ENCODE results near the gene PWWP2A. TPM values are rescaled to one million over a fixed set of nuclear protein-coding genes. Genes with fewer than 3 reads are reported as not detected.

Gene PWWP2A
- 10 to 100 TPM; 38.7 to 40.6 TPM for total RNA-seq
- 10 to 100 TPM; 29.6 to 32.4 TPM for polyA plus RNA-seq

- Mint-ChIP-seq H3K9me3 (no peaks in the 10 kb centered on the region), H3K4me1 (peaks cover 12 to 23% (median 16%) of the 10 kb centered on the region in 4 donors), H3K27me3 (peaks cover 0 to 4% of the 10 kb centered on the region in 2 donors), H3K36me3 (peaks cover 11 to 19% of the 10 kb centered on the region in 2 donors), H3K4me3 (peak within 1 kb of the TSS; percentile 89 to 98 (median 92)), H3K27ac (peak within 1 kb of the TSS; percentile 86 to 98 (median 91))
- peak; percentile 97 to 100 (median 99) for DNase-seq
- ChIA-PET POLR2A (ENCODE audit: partially characterized antibody) (interaction anchor here (0.7 to 1.9 kb wide), 15 partner anchors 10 to 914 kb away, joined by 3 to 8 read pairs (median 3); partner anchors contain the start of genes SLU7 and TTC1), CTCF (ENCODE audit: partially characterized antibody) (interaction anchor here (0.7 to 1.0 kb wide), 4 partner anchors 18 to 110 kb away, joined by 3 to 5 read pairs (median 3); no protein-coding TSS in a partner anchor)
- Histone ChIP-seq H3K27me3 (ENCODE audit: insufficient read depth, low read length) (no peaks in the 10 kb centered on the region), H3K4me3 (ENCODE audit: low read length in 2 of 2) (peak within 1 kb of the TSS; percentile 69 to 82), H3K36me3 (ENCODE audit: insufficient read depth, low read length) (peaks cover 2% of the 10 kb centered on the region), H3K9me3 (ENCODE audit: control insufficient read depth in 1 of 2, low read length in 2 of 2) (no peaks in the 10 kb centered on the region), H3K27ac (ENCODE audit: low read depth, low read length) (peak within 1 kb of the TSS; percentile 87), H3K4me1 (ENCODE audit: insufficient read depth, low read length) (peaks cover 14% of the 10 kb centered on the region)
- intact Hi-C loops (cut with micrococcal nuclease) = loop anchor here (1.0 to 5.0 kb wide), 5 partner anchors 110 to 910 kb away; partner anchors contain the start of genes RNF145, SLU7, TTC1 and UBLCP1
Observed at GRCh38 chr5:160119142-160119904, at the start of gene PWWP2A. Gene PWWP2A, minus strand, starts transcription at chr5:160119450. Its CDS starts 62 bp downstream, at chr5:160119388.

- no peak overlapping the region for H3K4me3 Mint-ChIP-seq
- ChIA-PET CTCF (ENCODE audit: partially characterized antibody) (interaction anchor here (1.6 kb wide), 1 partner anchor 271 kb away, joined by 4 read pairs; no protein-coding TSS in a partner anchor), POLR2A (ENCODE audit: partially characterized antibody) (no interaction called here)
- intact Hi-C loops (cut with micrococcal nuclease) = no loop called here
- H3K9me3 ChIP-seq (ENCODE audit: control insufficient read depth in 1 of 2, low read length in 2 of 2) = no peaks in the 10 kb centered on the region
- peaks cover 0 to 5% (median 2%) of the 10 kb centered on the region in 4 donors for H3K4me1 Mint-ChIP-seq
- H3K27ac Mint-ChIP-seq = no peak overlapping the region
- H3K27ac ChIP-seq (ENCODE audit: low read depth, low read length) = no peak overlapping the region
- no peak overlapping the region for H3K4me3 ChIP-seq (ENCODE audit: low read length in 2 of 2)
- H3K27me3 Mint-ChIP-seq = peaks cover 13 to 22% of the 10 kb centered on the region in 2 donors
- no peaks in the 10 kb centered on the region for H3K4me1 ChIP-seq (ENCODE audit: insufficient read depth, low read length)
- DNase-seq = no peak
- H3K27me3 ChIP-seq (ENCODE audit: insufficient read depth, low read length) = no peaks in the 10 kb centered on the region
- H3K36me3 Mint-ChIP-seq = no peaks in the 10 kb centered on the region
- no peaks in the 10 kb centered on the region for H3K9me3 Mint-ChIP-seq
- no peaks in the 10 kb centered on the region for H3K36me3 ChIP-seq (ENCODE audit: insufficient read depth, low read length)
Observed at GRCh38 chr5:160167624-160168165, 48.4 kb upstream of the PWWP2A start.

- Histone ChIP-seq H3K36me3 (ENCODE audit: insufficient read depth, low read length) (no peaks in the 10 kb centered on the region), H3K27ac (ENCODE audit: low read depth, low read length) (no peak overlapping the region), H3K4me1 (ENCODE audit: insufficient read depth, low read length) (no peaks in the 10 kb centered on the region), H3K9me3 (ENCODE audit: control insufficient read depth in 1 of 2, low read length in 2 of 2) (no peaks in the 10 kb centered on the region), H3K4me3 (ENCODE audit: low read length in 2 of 2) (no peak overlapping the region), H3K27me3 (ENCODE audit: insufficient read depth, low read length) (no peaks in the 10 kb centered on the region)
- ChIA-PET POLR2A (ENCODE audit: partially characterized antibody) (no interaction called here), CTCF (ENCODE audit: partially characterized antibody) (interaction anchor here (1.2 kb wide), 1 partner anchor 32 kb away, joined by 3 read pairs; no protein-coding TSS in a partner anchor)
- no peak overlapping the region for H3K27ac Mint-ChIP-seq
- intact Hi-C loops (cut with micrococcal nuclease) = no loop called here
- H3K4me3 Mint-ChIP-seq = no peak overlapping the region
- peaks cover 13 to 23% of the 10 kb centered on the region in 2 donors for H3K27me3 Mint-ChIP-seq
- H3K9me3 Mint-ChIP-seq = no peaks in the 10 kb centered on the region
- no peak for DNase-seq
- peaks cover 0 to 5% (median 2%) of the 10 kb centered on the region in 4 donors for H3K4me1 Mint-ChIP-seq
- no peaks in the 10 kb centered on the region for H3K36me3 Mint-ChIP-seq
Observed at GRCh38 chr5:160166973-160167623, 47.8 kb upstream of the PWWP2A start.

GRCh38 chr5:160166069-160166972 is 47.1 kb upstream of the PWWP2A start:
- H3K4me3 ChIP-seq (ENCODE audit: low read length in 2 of 2) = no peak overlapping the region
- no peak overlapping the region for H3K27ac ChIP-seq (ENCODE audit: low read depth, low read length)
- peaks cover 0 to 5% (median 2%) of the 10 kb centered on the region in 4 donors for H3K4me1 Mint-ChIP-seq
- H3K27me3 ChIP-seq (ENCODE audit: insufficient read depth, low read length) = no peaks in the 10 kb centered on the region
- no peak for DNase-seq
- intact Hi-C loops (cut with micrococcal nuclease) = no loop called here
- no peak overlapping the region for H3K27ac Mint-ChIP-seq
- no peaks in the 10 kb centered on the region for H3K9me3 ChIP-seq (ENCODE audit: control insufficient read depth in 1 of 2, low read length in 2 of 2)
- no peaks in the 10 kb centered on the region for H3K9me3 Mint-ChIP-seq
- no peaks in the 10 kb centered on the region for H3K4me1 ChIP-seq (ENCODE audit: insufficient read depth, low read length)
- H3K36me3 Mint-ChIP-seq = no peaks in the 10 kb centered on the region
- CTCF ChIA-PET (ENCODE audit: partially characterized antibody) = interaction anchor here (1.2 kb wide), 1 partner anchor 32 kb away, joined by 3 read pairs; no protein-coding TSS in a partner anchor
- POLR2A ChIA-PET (ENCODE audit: partially characterized antibody) = no interaction called here
- H3K4me3 Mint-ChIP-seq = no peak overlapping the region
- H3K27me3 Mint-ChIP-seq = peaks cover 13 to 26% of the 10 kb centered on the region in 2 donors
- no peaks in the 10 kb centered on the region for H3K36me3 ChIP-seq (ENCODE audit: insufficient read depth, low read length)

GRCh38 chr5:160165137-160166068 is 46.2 kb upstream of the PWWP2A start:
- Mint-ChIP-seq H3K27me3 (peaks cover 15 to 26% of the 10 kb centered on the region in 2 donors), H3K27ac (no peak overlapping the region), H3K4me3 (no peak overlapping the region), H3K4me1 (peaks cover 0 to 5% (median 2%) of the 10 kb centered on the region in 4 donors), H3K9me3 (no peaks in the 10 kb centered on the region), H3K36me3 (no peaks in the 10 kb centered on the region)
- Histone ChIP-seq H3K4me1 (ENCODE audit: insufficient read depth, low read length) (no peaks in the 10 kb centered on the region), H3K27ac (ENCODE audit: low read depth, low read length) (no peak overlapping the region), H3K9me3 (ENCODE audit: control insufficient read depth in 1 of 2, low read length in 2 of 2) (no peaks in the 10 kb centered on the region), H3K36me3 (ENCODE audit: insufficient read depth, low read length) (no peaks in the 10 kb centered on the region), H3K4me3 (ENCODE audit: low read length in 2 of 2) (no peak overlapping the region), H3K27me3 (ENCODE audit: insufficient read depth, low read length) (no peaks in the 10 kb centered on the region)
- CTCF ChIA-PET (ENCODE audit: partially characterized antibody) = interaction anchor here (1.2 kb wide), 1 partner anchor 33 kb away, joined by 3 read pairs; no protein-coding TSS in a partner anchor
- POLR2A ChIA-PET (ENCODE audit: partially characterized antibody) = no interaction called here
- no peak for DNase-seq
- intact Hi-C loops (cut with micrococcal nuclease) = no loop called here

- H3K27ac ChIP-seq (ENCODE audit: low read depth, low read length) = no peak overlapping the region
- no peak for DNase-seq
- Mint-ChIP-seq H3K27me3 (peaks cover 13 to 23% of the 10 kb centered on the region in 2 donors), H3K27ac (no peak overlapping the region), H3K4me1 (peaks cover 0 to 5% (median 2%) of the 10 kb centered on the region in 4 donors), H3K36me3 (no peaks in the 10 kb centered on the region), H3K4me3 (no peak overlapping the region), H3K9me3 (no peaks in the 10 kb centered on the region)
- H3K36me3 ChIP-seq (ENCODE audit: insufficient read depth, low read length) = no peaks in the 10 kb centered on the region
- no peaks in the 10 kb centered on the region for H3K4me1 ChIP-seq (ENCODE audit: insufficient read depth, low read length)
- H3K4me3 ChIP-seq (ENCODE audit: low read length in 2 of 2) = no peak overlapping the region
- no peaks in the 10 kb centered on the region for H3K27me3 ChIP-seq (ENCODE audit: insufficient read depth, low read length)
- ChIA-PET POLR2A (ENCODE audit: partially characterized antibody) (no interaction called here), CTCF (ENCODE audit: partially characterized antibody) (no interaction called here)
- H3K9me3 ChIP-seq (ENCODE audit: control insufficient read depth in 1 of 2, low read length in 2 of 2) = no peaks in the 10 kb centered on the region
- intact Hi-C loops (cut with micrococcal nuclease) = no loop called here
Observed at GRCh38 chr5:160162910-160163309, 43.7 kb upstream of the PWWP2A start.

Data from CD4-positive, alpha-beta memory T cell (primary cell).